Neural cell (in vitro differentiated cells): ENCODE data around the gene IP6K2. TPM values are rescaled to one million over a fixed set of nuclear protein-coding genes. Genes with fewer than 3 reads are reported as not detected.

Source experiments
- H2AFZ ChIP-seq: fragments of 200-600, 300-800 bp; sonication (generic), shearing (Covaris generic); 2 replicates; pipeline ENCODE4 v1.6.0; 2014; ENCODE audit warnings: low read depth, mild to moderate bottlenecking, antibody characterized with exemption, low read length, moderate library complexity
- H3F3A ChIP-seq: fragments of 200-600 bp; shearing (Covaris generic); 2 replicates; pipeline ENCODE4 v1.6.1; 2016; ENCODE audit warnings: mild to moderate bottlenecking, moderate library complexity, mixed read lengths, antibody characterized with exemption, low read length; ENCODE audit not compliant: insufficient read depth, poor library complexity, severe bottlenecking
- H3K27ac ChIP-seq: fragments of 200-600, 300-800 bp; sonication (generic), shearing (Covaris generic); 2 replicates; pipeline ENCODE4 v1.5.1; 2014; ENCODE audit warnings: mild to moderate bottlenecking, low read length, moderate library complexity
- H3K27me3 ChIP-seq: fragments of 300-800, 200-600 bp; sonication (generic), shearing (Covaris generic); 2 replicates; pipeline ENCODE4 v1.6.0; 2014; ENCODE audit warnings: mild to moderate bottlenecking, low read depth, low read length, moderate library complexity; ENCODE audit not compliant: insufficient read depth
- H3K36me3 ChIP-seq: fragments of 300-800, 200-600 bp; sonication (generic), shearing (Covaris generic); 2 replicates; pipeline ENCODE4 v1.5.1; 2014; ENCODE audit warnings: mild to moderate bottlenecking, antibody characterized with exemption, low read length, moderate library complexity; ENCODE audit not compliant: insufficient read depth
- H3K4me2 ChIP-seq: fragments of 300-800, 200-600 bp; sonication (generic), shearing (Covaris generic); 2 replicates; pipeline ENCODE4 v1.6.0; 2014; ENCODE audit warnings: mild to moderate bottlenecking, low read length
- H3K4me3 ChIP-seq: fragments of 300-800, 200-600 bp; sonication (generic), shearing (Covaris generic); 2 replicates; pipeline ENCODE4 v1.5.1; 2014; ENCODE audit warnings: mild to moderate bottlenecking, low read length, moderate library complexity
- H3K79me2 ChIP-seq: fragments of 200-600 bp; shearing (Covaris generic); replicated peaks from 2 replicates; pipeline ENCODE4 v1.6.0; 2014; ENCODE audit warnings: mild to moderate bottlenecking, low read length, moderate library complexity; ENCODE audit not compliant: insufficient read depth
- H3K9ac ChIP-seq: fragments of 300-800, 200-600 bp; sonication (generic), shearing (Covaris generic); 2 replicates; pipeline ENCODE4 v1.6.1; 2016; ENCODE audit warnings: mild to moderate bottlenecking, low read length, mixed read lengths
- H3K9me2 ChIP-seq: fragments of 200-600 bp; shearing (Covaris generic); 2 replicates; pipeline ENCODE4 v1.6.1; 2016; ENCODE audit warnings: mild to moderate bottlenecking, low read length, mixed read lengths; ENCODE audit not compliant: insufficient read depth
- H3K9me3 ChIP-seq: fragments of 200-600, 300-800 bp; sonication (generic), shearing (Covaris generic); 2 replicates; pipeline ENCODE4 v1.6.1; 2016; ENCODE audit warnings: mild to moderate bottlenecking, mixed run types, low read length, moderate library complexity, mixed read lengths
- H4K20me1 ChIP-seq: fragments of 200-600 bp; shearing (Covaris generic); 2 replicates; pipeline ENCODE4 v1.6.1; 2016; ENCODE audit warnings: mild to moderate bottlenecking, mixed run types; ENCODE audit not compliant: insufficient read depth
- EP300 ChIP-seq: fragments of 450-650 bp; conservative IDR thresholded peaks from 2 replicates; pipeline ENCODE4 v1.6.1; 2014; ENCODE audit warnings: antibody characterized with exemption, mild to moderate bottlenecking, moderate library complexity; ENCODE audit not compliant: poor library complexity, severe bottlenecking
- EZH2 ChIP-seq: fragments of 200-600, 300-800 bp; shearing (Covaris generic), sonication (generic); IDR thresholded peaks from 2 replicates; pipeline ENCODE4 v1.6.1; 2014; ENCODE audit warnings: antibody characterized with exemption, low read length, borderline replicate concordance, mild to moderate bottlenecking; ENCODE audit not compliant: insufficient read depth, poor library complexity, severe bottlenecking
- MXI1 ChIP-seq: fragments of 450-650 bp; conservative IDR thresholded peaks from 2 replicates; pipeline ENCODE4 v1.6.1; 2014; ENCODE audit warnings: antibody characterized with exemption, mild to moderate bottlenecking; ENCODE audit not compliant: poor library complexity, severe bottlenecking
- POLR2AphosphoS5 ChIP-seq: IDR thresholded peaks from 2 replicates; pipeline ENCODE4 v1.6.1; 2012
- RAD21 ChIP-seq: fragments of 450-650 bp; conservative IDR thresholded peaks from 2 replicates; pipeline ENCODE4 v1.6.1; 2014; ENCODE audit warnings: antibody characterized with exemption, mild to moderate bottlenecking, moderate library complexity
- SMC3 ChIP-seq: fragments of 450-650 bp; conservative IDR thresholded peaks from 2 replicates; pipeline ENCODE4 v1.6.1; 2014; ENCODE audit warnings: antibody characterized with exemption, mild to moderate bottlenecking, moderate library complexity; ENCODE audit not compliant: poor library complexity
- TAF1 ChIP-seq: IDR thresholded peaks from 2 replicates; pipeline ENCODE4 v1.6.1; 2012; ENCODE audit warnings: low read depth
- polyA plus RNA-seq: library from polyadenylated mRNA; depleted of rRNA; stranded (reverse); fragments of >200 nt; gene quantifications from 2 replicates; pipeline ENCODE4 v1.2.3, GENCODE V29; 2014
- TF ChIP-seq, protein P1 (sequence below): fragments of 450-650 bp; IDR thresholded peaks from 2 replicates; pipeline ENCODE4 v1.5.1; 2014; ENCODE audit warnings: antibody characterized with exemption, mild to moderate bottlenecking, moderate library complexity; ENCODE audit not compliant: poor library complexity, severe bottlenecking
- TF ChIP-seq, protein P2 (sequence below): IDR thresholded peaks from 2 replicates; pipeline ENCODE4 v1.6.1; 2012; ENCODE audit warnings: borderline replicate concordance

IP6K2 gene
- polyA plus RNA-seq, 1 donor from 2014 or later = 480 TPM

GRCh38 chr3:48652923-48653715, 63.9 kb downstream of the IP6K2 start:
- Histone ChIP-seq H3K9me2 (no peaks in the 10 kb centered on the region), H3K9ac (no peak overlapping the region), H3K36me3 (peaks cover 20% of the 10 kb centered on the region), H2AFZ (no peak overlapping the region), H3K9me3 (peaks cover 9% of the 10 kb centered on the region), H3K27ac (no peak overlapping the region), H3K27me3 (no peaks in the 10 kb centered on the region), H3F3A (no peaks in the 10 kb centered on the region), H3K79me2 (peaks cover 5% of the 10 kb centered on the region), H3K4me2 (no peak overlapping the region), H3K4me3 (no peak overlapping the region), H4K20me1 (peaks cover 8% of the 10 kb centered on the region)
- TF ChIP-seq RAD21 = no peak

DNA sequence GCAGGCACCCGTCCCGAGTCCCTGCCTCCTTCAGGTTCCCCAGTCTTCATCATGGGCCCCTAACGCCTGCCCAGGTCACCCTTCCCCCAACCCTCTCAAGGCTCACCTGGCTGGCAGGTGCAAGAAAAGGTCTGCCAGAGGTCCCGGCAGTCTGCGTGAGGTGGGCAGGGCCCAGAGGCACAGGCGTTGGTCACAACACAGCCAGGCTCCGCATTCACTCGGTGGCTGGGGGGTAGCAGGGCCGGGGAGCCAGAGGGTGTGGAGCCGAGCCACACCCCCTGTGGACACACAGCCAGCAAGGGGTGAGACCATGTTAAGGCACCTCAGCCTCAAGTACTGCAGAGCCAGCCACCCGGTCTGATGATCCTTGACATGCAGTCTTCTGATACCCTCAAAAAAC, 65.2 kb downstream of the IP6K2 start:
- no peak overlapping the region for H3K9ac ChIP-seq
- H3K27me3 ChIP-seq = no peaks in the 10 kb centered on the region
- peaks cover 9% of the 10 kb centered on the region for H3K36me3 ChIP-seq
- no peak overlapping the region for H3K4me3 ChIP-seq
- no peak overlapping the region for H2AFZ ChIP-seq
- peaks cover 4% of the 10 kb centered on the region for H3K9me3 ChIP-seq
- H3K9me2 ChIP-seq = no peaks in the 10 kb centered on the region
- H3K79me2 ChIP-seq = peaks cover 3% of the 10 kb centered on the region
- H3F3A ChIP-seq = no peaks in the 10 kb centered on the region
- no peak for TF ChIP-seq EP300
- TF ChIP-seq SMC3 = no peak
- TF ChIP-seq, protein P1, sequence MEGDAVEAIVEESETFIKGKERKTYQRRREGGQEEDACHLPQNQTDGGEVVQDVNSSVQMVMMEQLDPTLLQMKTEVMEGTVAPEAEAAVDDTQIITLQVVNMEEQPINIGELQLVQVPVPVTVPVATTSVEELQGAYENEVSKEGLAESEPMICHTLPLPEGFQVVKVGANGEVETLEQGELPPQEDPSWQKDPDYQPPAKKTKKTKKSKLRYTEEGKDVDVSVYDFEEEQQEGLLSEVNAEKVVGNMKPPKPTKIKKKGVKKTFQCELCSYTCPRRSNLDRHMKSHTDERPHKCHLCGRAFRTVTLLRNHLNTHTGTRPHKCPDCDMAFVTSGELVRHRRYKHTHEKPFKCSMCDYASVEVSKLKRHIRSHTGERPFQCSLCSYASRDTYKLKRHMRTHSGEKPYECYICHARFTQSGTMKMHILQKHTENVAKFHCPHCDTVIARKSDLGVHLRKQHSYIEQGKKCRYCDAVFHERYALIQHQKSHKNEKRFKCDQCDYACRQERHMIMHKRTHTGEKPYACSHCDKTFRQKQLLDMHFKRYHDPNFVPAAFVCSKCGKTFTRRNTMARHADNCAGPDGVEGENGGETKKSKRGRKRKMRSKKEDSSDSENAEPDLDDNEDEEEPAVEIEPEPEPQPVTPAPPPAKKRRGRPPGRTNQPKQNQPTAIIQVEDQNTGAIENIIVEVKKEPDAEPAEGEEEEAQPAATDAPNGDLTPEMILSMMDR = no peak
- TF ChIP-seq RAD21 = no peak
- no peak for TF ChIP-seq MXI1
- TF ChIP-seq POLR2AphosphoS5 = no peak
- no peak for TF ChIP-seq EZH2
- TF ChIP-seq TAF1 = no peak
- TF ChIP-seq, protein P2, sequence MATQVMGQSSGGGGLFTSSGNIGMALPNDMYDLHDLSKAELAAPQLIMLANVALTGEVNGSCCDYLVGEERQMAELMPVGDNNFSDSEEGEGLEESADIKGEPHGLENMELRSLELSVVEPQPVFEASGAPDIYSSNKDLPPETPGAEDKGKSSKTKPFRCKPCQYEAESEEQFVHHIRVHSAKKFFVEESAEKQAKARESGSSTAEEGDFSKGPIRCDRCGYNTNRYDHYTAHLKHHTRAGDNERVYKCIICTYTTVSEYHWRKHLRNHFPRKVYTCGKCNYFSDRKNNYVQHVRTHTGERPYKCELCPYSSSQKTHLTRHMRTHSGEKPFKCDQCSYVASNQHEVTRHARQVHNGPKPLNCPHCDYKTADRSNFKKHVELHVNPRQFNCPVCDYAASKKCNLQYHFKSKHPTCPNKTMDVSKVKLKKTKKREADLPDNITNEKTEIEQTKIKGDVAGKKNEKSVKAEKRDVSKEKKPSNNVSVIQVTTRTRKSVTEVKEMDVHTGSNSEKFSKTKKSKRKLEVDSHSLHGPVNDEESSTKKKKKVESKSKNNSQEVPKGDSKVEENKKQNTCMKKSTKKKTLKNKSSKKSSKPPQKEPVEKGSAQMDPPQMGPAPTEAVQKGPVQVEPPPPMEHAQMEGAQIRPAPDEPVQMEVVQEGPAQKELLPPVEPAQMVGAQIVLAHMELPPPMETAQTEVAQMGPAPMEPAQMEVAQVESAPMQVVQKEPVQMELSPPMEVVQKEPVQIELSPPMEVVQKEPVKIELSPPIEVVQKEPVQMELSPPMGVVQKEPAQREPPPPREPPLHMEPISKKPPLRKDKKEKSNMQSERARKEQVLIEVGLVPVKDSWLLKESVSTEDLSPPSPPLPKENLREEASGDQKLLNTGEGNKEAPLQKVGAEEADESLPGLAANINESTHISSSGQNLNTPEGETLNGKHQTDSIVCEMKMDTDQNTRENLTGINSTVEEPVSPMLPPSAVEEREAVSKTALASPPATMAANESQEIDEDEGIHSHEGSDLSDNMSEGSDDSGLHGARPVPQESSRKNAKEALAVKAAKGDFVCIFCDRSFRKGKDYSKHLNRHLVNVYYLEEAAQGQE = no peak
- H3K27ac ChIP-seq = no peak overlapping the region
- H3K4me2 ChIP-seq = no peak overlapping the region
- H4K20me1 ChIP-seq = peaks cover 8% of the 10 kb centered on the region
